Loucy (cell line): Measurements from ENCODE around the gene HTR3D.

Source experiments
- H2AFZ ChIP-seq: fragments of 200-600 bp; sonication (generic); 2 replicates; pipeline ENCODE4 v1.6.0; 2016; ENCODE audit warnings: antibody characterized with exemption, mild to moderate bottlenecking, low read length, moderate library complexity
- H3F3A ChIP-seq: fragments of 200-600 bp; 2 replicates; pipeline ENCODE4 v1.6.0; 2016; ENCODE audit warnings: antibody characterized with exemption, low read depth, mild to moderate bottlenecking
- H3K27me3 ChIP-seq: fragments of 200-600 bp; sonication (generic); 2 replicates; pipeline ENCODE4 v1.6.1; 2014; ENCODE audit warnings: low read length, mild to moderate bottlenecking; ENCODE audit not compliant: insufficient read depth, poor library complexity, severe bottlenecking
- H3K36me3 ChIP-seq: fragments of 200-600 bp; sonication (generic); 2 replicates; pipeline ENCODE4 v1.6.1; 2016; ENCODE audit warnings: low read length; ENCODE audit not compliant: insufficient read depth
- H3K4me1 ChIP-seq: fragments of 200-600 bp; sonication (generic); 2 replicates; pipeline ENCODE4 v1.5.1; 2014; ENCODE audit warnings: low read length, mild to moderate bottlenecking; ENCODE audit not compliant: insufficient read depth, poor library complexity, severe bottlenecking
- H3K4me2 ChIP-seq: fragments of 200-600 bp; sonication (generic); 2 replicates; pipeline ENCODE4 v1.6.0; 2014; ENCODE audit warnings: antibody characterized with exemption, low read length, low read depth, mild to moderate bottlenecking; ENCODE audit not compliant: poor library complexity, severe bottlenecking
- H3K4me3 ChIP-seq: fragments of 200-600 bp; sonication (generic); 2 replicates; pipeline ENCODE4 v1.5.1; 2014; ENCODE audit warnings: low read length, mild to moderate bottlenecking, mixed read lengths; ENCODE audit not compliant: poor library complexity, severe bottlenecking
- H3K79me2 ChIP-seq: fragments of 200-600 bp; sonication (generic); 2 replicates; pipeline ENCODE4 v1.6.1; 2014; ENCODE audit warnings: low read length; ENCODE audit not compliant: insufficient read depth
- H3K9ac ChIP-seq: fragments of 200-600 bp; sonication (generic); 2 replicates; pipeline ENCODE4 v1.6.0; 2014; ENCODE audit warnings: mild to moderate bottlenecking, low read depth, low read length, moderate library complexity; ENCODE audit not compliant: poor library complexity, severe bottlenecking
- H3K9me2 ChIP-seq: fragments of 200-600 bp; sonication (generic); replicated peaks from 2 replicates; pipeline ENCODE4 v1.6.1; 2016; ENCODE audit warnings: low read depth, low read length, mixed read lengths
- H3K9me3 ChIP-seq: fragments of 200-600 bp; sonication (generic); 2 replicates; pipeline ENCODE4 v1.6.1; 2014; ENCODE audit warnings: mild to moderate bottlenecking, antibody characterized with exemption, low read length, low read depth; ENCODE audit not compliant: insufficient read depth
- H4K20me1 ChIP-seq: fragments of 200-600 bp; sonication (generic); 2 replicates; pipeline ENCODE4 v1.6.0; 2014; ENCODE audit warnings: antibody characterized with exemption, low read length, mild to moderate bottlenecking; ENCODE audit not compliant: insufficient read depth, poor library complexity, severe bottlenecking
- CTCF ChIP-seq: fragments of 200-600 bp; sonication (generic); conservative IDR thresholded peaks from 2 replicates; pipeline ENCODE4 v1.5.1; 2014; ENCODE audit warnings: mild to moderate bottlenecking, antibody characterized with exemption, low read length
- EZH2phosphoT487 ChIP-seq: fragments of 200-600 bp; IDR thresholded peaks from 2 replicates; pipeline ENCODE4 v1.6.1; 2018; ENCODE audit warnings: antibody characterized with exemption, mild to moderate bottlenecking, moderate library complexity, borderline replicate concordance

Gene HTR3D

GRCh38 chr3:183984749-183985729, 46.5 kb upstream of the HTR3D start:
- H3K4me2 ChIP-seq = no peak overlapping the region
- no peaks in the 10 kb centered on the region for H3K79me2 ChIP-seq
- peaks cover 42% of the 10 kb centered on the region; the same call in 1 of the 2 replicates for H3K36me3 ChIP-seq
- H3K9me2 ChIP-seq = no peaks in the 10 kb centered on the region
- H3K4me3 ChIP-seq = no peak overlapping the region
- H3K9ac ChIP-seq = no peak overlapping the region
- no peaks in the 10 kb centered on the region for H3K9me3 ChIP-seq
- no peak for TF ChIP-seq EZH2phosphoT487
- no peak for TF ChIP-seq CTCF
- no peaks in the 10 kb centered on the region for H3K27me3 ChIP-seq
- H2AFZ ChIP-seq = no peak overlapping the region
- H3K4me1 ChIP-seq = peaks cover 18% of the 10 kb centered on the region
- no peaks in the 10 kb centered on the region for H4K20me1 ChIP-seq
- peaks cover 3% of the 10 kb centered on the region; the same call in 1 of the 2 replicates for H3F3A ChIP-seq

GRCh38 chr3:183987000-183987600, 44.4 kb upstream of the HTR3D start:
- Histone ChIP-seq H3K4me1 (peaks cover 18% of the 10 kb centered on the region), H3K4me2 (peak overlapping the region; percentile 57), H3K9me3 (no peaks in the 10 kb centered on the region), H3K27me3 (no peaks in the 10 kb centered on the region), H3K9ac (no peak overlapping the region), H3K36me3 (peaks cover 37% of the 10 kb centered on the region; the same call in 1 of the 2 replicates), H4K20me1 (no peaks in the 10 kb centered on the region), H3F3A (peaks cover 3% of the 10 kb centered on the region; the same call in 1 of the 2 replicates), H3K79me2 (no peaks in the 10 kb centered on the region), H2AFZ (no peak overlapping the region), H3K9me2 (no peaks in the 10 kb centered on the region), H3K4me3 (no peak overlapping the region)
- TF ChIP-seq CTCF = no peak
- no peak for TF ChIP-seq EZH2phosphoT487

GRCh38 chr3:183988216-183988790, 43.2 kb upstream of the HTR3D start:
- no peaks in the 10 kb centered on the region for H4K20me1 ChIP-seq
- TF ChIP-seq EZH2phosphoT487 (peak; percentile 39; the same call in 1 of the 2 replicates), CTCF (no peak)
- H3K79me2 ChIP-seq = no peaks in the 10 kb centered on the region
- peak overlapping the region; percentile 23 for H3K4me3 ChIP-seq
- H3K9ac ChIP-seq = peak overlapping the region; percentile 5
- H3K4me2 ChIP-seq = peak overlapping the region; percentile 57
- H3K4me1 ChIP-seq = peaks cover 18% of the 10 kb centered on the region
- H3K36me3 ChIP-seq = peaks cover 26% of the 10 kb centered on the region; the same call in 1 of the 2 replicates
- no peaks in the 10 kb centered on the region for H3K9me2 ChIP-seq
- H3K9me3 ChIP-seq = no peaks in the 10 kb centered on the region
- no peak overlapping the region for H2AFZ ChIP-seq
- H3K27me3 ChIP-seq = no peaks in the 10 kb centered on the region
- peaks cover 3% of the 10 kb centered on the region; the same call in 1 of the 2 replicates for H3F3A ChIP-seq
